GM23338 (cell line): ENCODE measurements around the gene POLR2L.

ENCODE experiments used
- CREB1 ChIP-seq: fragments of 250-450 bp; sonication (Bioruptor Pico); IDR thresholded peaks from 2 replicates; pipeline ENCODE4 v1.5.0; 2020; ENCODE audit warnings: low read depth, mild to moderate bottlenecking, moderate library complexity
- EZH2 ChIP-seq: fragments of 200-600 bp; sonication (generic); IDR thresholded peaks from one replicate; pipeline ENCODE4 v1.8.0; 2017; ENCODE audit warnings: antibody characterized with exemption, mild to moderate bottlenecking, low read depth; ENCODE audit not compliant: unreplicated experiment
- EZH2phosphoT487 ChIP-seq: fragments of 200-600 bp; sonication (generic); IDR thresholded peaks from one replicate; pipeline ENCODE4 v1.8.1; 2018; ENCODE audit warnings: antibody characterized with exemption; ENCODE audit not compliant: unreplicated experiment
- JUNB ChIP-seq: IDR thresholded peaks from one replicate; pipeline ENCODE4 v1.6.1; 2016; ENCODE audit warnings: antibody characterized with exemption; ENCODE audit not compliant: unreplicated experiment
- NANOG ChIP-seq: IDR thresholded peaks from 2 replicates; pipeline ENCODE4 v1.6.1; 2016; ENCODE audit warnings: antibody characterized with exemption, borderline replicate concordance
- POLR2AphosphoS5 ChIP-seq: IDR thresholded peaks from 2 replicates; pipeline ENCODE4 v1.6.1; 2016; ENCODE audit warnings: antibody characterized with exemption, low read depth
- STAT1 ChIP-seq: IDR thresholded peaks from one replicate; pipeline ENCODE4 v1.6.1; 2016; ENCODE audit warnings: antibody characterized with exemption; ENCODE audit not compliant: unreplicated experiment
- ZNF114 ChIP-seq: fragments of 250-450 bp; sonication (Bioruptor Pico); IDR thresholded peaks from 2 replicates; pipeline ENCODE4 v1.5.0; 2020; ENCODE audit warnings: mild to moderate bottlenecking, moderate library complexity
- ZNF331 ChIP-seq: fragments of 250-450 bp; sonication (Bioruptor Pico); IDR thresholded peaks from 2 replicates; pipeline ENCODE4 v1.5.0; 2020; ENCODE audit warnings: low read depth, mild to moderate bottlenecking, moderate library complexity
- TF ChIP-seq, protein P1 (sequence below), 2 experiments: fragments of 200-600 bp in 1 of 2; sonication (generic) in 1 of 2; conservative IDR thresholded peaks; 2 replicates each; pipeline versions ENCODE4 v1.5.1 to v1.6.1; 2016 to 2017; ENCODE audit warnings: antibody characterized with exemption in 2 of 2, low read depth in 2 of 2, mild to moderate bottlenecking in 2 of 2, moderate library complexity in 1 of 2
- TF ChIP-seq, protein P2 (sequence below): IDR thresholded peaks from one replicate; pipeline ENCODE4 v1.6.1; 2018; ENCODE audit warnings: antibody characterized with exemption; ENCODE audit not compliant: unreplicated experiment
- TF ChIP-seq, protein P3 (sequence below): IDR thresholded peaks from 2 replicates; pipeline ENCODE4 v1.6.1; 2016; ENCODE audit warnings: antibody characterized with exemption
- TF ChIP-seq, protein P4 (sequence below): fragments of 250-450 bp; sonication (Bioruptor Pico); IDR thresholded peaks from 2 replicates; pipeline ENCODE4 v1.5.0; 2020; ENCODE audit warnings: mild to moderate bottlenecking, moderate library complexity

DNA sequence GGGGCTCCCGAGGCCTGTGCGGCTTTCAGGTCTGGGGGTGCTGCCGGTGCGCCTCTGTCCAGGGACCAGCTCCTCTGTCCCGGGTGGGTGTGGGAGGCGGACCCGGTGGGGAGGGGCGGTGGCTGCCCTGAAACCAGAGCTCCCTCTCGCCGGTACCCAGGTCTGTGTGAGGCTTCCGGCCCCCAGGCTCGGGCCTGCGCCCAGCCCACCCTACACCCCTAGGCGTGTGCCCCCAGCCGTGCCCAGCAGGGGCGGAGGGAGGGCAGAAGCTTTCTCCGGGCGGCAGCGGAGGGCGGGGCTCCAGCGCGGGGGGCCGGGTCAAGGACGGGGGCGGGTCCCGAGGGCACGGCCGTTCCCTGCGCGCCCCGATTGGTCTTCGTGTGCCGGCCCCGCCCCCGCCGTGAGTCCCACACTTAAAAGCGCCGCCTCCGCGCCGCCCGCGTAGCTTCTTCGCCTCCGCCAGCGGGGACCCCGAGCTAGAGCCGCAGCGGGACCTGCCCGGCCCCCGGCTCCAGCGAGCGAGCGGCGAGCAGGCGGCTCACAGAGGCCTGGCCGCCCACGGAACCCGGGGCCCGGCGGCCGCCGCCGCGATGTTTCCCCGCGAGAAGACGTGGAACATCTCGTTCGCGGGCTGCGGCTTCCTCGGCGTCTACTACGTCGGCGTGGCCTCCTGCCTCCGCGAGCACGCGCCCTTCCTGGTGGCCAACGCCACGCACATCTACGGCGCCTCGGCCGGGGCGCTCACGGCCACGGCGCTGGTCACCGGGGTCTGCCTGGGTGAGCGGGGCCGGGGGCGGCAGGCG lies 23.0 kb downstream of the POLR2L start:
- TF ChIP-seq, protein P1, sequence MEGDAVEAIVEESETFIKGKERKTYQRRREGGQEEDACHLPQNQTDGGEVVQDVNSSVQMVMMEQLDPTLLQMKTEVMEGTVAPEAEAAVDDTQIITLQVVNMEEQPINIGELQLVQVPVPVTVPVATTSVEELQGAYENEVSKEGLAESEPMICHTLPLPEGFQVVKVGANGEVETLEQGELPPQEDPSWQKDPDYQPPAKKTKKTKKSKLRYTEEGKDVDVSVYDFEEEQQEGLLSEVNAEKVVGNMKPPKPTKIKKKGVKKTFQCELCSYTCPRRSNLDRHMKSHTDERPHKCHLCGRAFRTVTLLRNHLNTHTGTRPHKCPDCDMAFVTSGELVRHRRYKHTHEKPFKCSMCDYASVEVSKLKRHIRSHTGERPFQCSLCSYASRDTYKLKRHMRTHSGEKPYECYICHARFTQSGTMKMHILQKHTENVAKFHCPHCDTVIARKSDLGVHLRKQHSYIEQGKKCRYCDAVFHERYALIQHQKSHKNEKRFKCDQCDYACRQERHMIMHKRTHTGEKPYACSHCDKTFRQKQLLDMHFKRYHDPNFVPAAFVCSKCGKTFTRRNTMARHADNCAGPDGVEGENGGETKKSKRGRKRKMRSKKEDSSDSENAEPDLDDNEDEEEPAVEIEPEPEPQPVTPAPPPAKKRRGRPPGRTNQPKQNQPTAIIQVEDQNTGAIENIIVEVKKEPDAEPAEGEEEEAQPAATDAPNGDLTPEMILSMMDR (conservative IDR thresholded peaks at IDR 0.05; ENCODE audit: low read depth in 2 of 2) = no peak
- no peak for TF ChIP-seq EZH2phosphoT487
- TF ChIP-seq, protein P2, sequence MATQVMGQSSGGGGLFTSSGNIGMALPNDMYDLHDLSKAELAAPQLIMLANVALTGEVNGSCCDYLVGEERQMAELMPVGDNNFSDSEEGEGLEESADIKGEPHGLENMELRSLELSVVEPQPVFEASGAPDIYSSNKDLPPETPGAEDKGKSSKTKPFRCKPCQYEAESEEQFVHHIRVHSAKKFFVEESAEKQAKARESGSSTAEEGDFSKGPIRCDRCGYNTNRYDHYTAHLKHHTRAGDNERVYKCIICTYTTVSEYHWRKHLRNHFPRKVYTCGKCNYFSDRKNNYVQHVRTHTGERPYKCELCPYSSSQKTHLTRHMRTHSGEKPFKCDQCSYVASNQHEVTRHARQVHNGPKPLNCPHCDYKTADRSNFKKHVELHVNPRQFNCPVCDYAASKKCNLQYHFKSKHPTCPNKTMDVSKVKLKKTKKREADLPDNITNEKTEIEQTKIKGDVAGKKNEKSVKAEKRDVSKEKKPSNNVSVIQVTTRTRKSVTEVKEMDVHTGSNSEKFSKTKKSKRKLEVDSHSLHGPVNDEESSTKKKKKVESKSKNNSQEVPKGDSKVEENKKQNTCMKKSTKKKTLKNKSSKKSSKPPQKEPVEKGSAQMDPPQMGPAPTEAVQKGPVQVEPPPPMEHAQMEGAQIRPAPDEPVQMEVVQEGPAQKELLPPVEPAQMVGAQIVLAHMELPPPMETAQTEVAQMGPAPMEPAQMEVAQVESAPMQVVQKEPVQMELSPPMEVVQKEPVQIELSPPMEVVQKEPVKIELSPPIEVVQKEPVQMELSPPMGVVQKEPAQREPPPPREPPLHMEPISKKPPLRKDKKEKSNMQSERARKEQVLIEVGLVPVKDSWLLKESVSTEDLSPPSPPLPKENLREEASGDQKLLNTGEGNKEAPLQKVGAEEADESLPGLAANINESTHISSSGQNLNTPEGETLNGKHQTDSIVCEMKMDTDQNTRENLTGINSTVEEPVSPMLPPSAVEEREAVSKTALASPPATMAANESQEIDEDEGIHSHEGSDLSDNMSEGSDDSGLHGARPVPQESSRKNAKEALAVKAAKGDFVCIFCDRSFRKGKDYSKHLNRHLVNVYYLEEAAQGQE = no peak
- no peak for TF ChIP-seq STAT1
- no peak for TF ChIP-seq NANOG
- peak; percentile 87 for TF ChIP-seq POLR2AphosphoS5
- no peak for TF ChIP-seq EZH2
- no peak for TF ChIP-seq JUNB
- TF ChIP-seq, protein P3, sequence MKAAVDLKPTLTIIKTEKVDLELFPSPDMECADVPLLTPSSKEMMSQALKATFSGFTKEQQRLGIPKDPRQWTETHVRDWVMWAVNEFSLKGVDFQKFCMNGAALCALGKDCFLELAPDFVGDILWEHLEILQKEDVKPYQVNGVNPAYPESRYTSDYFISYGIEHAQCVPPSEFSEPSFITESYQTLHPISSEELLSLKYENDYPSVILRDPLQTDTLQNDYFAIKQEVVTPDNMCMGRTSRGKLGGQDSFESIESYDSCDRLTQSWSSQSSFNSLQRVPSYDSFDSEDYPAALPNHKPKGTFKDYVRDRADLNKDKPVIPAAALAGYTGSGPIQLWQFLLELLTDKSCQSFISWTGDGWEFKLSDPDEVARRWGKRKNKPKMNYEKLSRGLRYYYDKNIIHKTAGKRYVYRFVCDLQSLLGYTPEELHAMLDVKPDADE = no peak
- 0 out of 2 replicates have a peak, but pooled peaks have one; percentile 45 for TF ChIP-seq CREB1
- no peak for TF ChIP-seq ZNF331
- TF ChIP-seq ZNF114 (CRISPR knock-in tag) = no peak
- TF ChIP-seq, protein P4, sequence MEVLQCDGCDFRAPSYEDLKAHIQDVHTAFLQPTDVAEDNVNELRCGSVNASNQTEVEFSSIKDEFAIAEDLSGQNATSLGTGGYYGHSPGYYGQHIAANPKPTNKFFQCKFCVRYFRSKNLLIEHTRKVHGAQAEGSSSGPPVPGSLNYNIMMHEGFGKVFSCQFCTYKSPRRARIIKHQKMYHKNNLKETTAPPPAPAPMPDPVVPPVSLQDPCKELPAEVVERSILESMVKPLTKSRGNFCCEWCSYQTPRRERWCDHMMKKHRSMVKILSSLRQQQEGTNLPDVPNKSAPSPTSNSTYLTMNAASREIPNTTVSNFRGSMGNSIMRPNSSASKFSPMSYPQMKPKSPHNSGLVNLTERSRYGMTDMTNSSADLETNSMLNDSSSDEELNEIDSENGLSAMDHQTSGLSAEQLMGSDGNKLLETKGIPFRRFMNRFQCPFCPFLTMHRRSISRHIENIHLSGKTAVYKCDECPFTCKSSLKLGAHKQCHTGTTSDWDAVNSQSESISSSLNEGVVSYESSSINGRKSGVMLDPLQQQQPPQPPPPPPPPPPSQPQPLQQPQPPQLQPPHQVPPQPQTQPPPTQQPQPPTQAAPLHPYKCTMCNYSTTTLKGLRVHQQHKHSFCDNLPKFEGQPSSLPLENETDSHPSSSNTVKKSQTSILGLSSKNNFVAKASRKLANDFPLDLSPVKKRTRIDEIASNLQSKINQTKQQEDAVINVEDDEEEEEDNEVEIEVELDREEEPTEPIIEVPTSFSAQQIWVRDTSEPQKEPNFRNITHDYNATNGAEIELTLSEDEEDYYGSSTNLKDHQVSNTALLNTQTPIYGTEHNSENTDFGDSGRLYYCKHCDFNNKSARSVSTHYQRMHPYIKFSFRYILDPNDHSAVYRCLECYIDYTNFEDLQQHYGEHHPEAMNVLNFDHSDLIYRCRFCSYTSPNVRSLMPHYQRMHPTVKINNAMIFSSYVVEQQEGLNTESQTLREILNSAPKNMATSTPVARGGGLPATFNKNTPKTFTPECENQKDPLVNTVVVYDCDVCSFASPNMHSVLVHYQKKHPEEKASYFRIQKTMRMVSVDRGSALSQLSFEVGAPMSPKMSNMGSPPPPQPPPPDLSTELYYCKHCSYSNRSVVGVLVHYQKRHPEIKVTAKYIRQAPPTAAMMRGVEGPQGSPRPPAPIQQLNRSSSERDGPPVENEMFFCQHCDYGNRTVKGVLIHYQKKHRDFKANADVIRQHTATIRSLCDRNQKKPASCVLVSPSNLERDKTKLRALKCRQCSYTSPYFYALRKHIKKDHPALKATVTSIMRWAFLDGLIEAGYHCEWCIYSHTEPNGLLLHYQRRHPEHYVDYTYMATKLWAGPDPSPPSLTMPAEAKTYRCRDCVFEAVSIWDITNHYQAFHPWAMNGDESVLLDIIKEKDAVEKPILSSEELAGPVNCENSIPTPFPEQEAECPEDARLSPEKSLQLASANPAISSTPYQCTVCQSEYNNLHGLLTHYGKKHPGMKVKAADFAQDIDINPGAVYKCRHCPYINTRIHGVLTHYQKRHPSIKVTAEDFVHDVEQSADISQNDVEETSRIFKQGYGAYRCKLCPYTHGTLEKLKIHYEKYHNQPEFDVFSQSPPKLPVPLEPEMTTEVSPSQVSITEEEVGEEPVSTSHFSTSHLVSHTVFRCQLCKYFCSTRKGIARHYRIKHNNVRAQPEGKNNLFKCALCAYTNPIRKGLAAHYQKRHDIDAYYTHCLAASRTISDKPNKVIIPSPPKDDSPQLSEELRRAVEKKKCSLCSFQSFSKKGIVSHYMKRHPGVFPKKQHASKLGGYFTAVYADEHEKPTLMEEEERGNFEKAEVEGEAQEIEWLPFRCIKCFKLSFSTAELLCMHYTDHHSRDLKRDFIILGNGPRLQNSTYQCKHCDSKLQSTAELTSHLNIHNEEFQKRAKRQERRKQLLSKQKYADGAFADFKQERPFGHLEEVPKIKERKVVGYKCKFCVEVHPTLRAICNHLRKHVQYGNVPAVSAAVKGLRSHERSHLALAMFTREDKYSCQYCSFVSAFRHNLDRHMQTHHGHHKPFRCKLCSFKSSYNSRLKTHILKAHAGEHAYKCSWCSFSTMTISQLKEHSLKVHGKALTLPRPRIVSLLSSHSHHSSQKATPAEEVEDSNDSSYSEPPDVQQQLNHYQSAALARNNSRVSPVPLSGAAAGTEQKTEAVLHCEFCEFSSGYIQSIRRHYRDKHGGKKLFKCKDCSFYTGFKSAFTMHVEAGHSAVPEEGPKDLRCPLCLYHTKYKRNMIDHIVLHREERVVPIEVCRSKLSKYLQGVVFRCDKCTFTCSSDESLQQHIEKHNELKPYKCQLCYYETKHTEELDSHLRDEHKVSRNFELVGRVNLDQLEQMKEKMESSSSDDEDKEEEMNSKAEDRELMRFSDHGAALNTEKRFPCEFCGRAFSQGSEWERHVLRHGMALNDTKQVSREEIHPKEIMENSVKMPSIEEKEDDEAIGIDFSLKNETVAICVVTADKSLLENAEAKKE (CRISPR knock-in tag) = no peak
